ENCODE results near the gene SF3B3.

Gene SF3B3

GRCh38 chr16:70493802-70494201, 29.8 kb upstream of the SF3B3 start:
- DNase-seq (ENCODE audit: low read depth), result no peak
- TF ChIP-seq CTCF (IDR thresholded peaks at IDR 0.05; ENCODE audit: control insufficient read depth, extremely low read depth, insufficient read depth), result no peak
- no peak overlapping the region for H3K4me3 ChIP-seq (ENCODE audit: low read depth, low read length)

- no peak for TF ChIP-seq CTCF (IDR thresholded peaks at IDR 0.05; ENCODE audit: control insufficient read depth, extremely low read depth, insufficient read depth)
- H3K4me3 ChIP-seq (ENCODE audit: low read depth, low read length), result no peak overlapping the region
- no peak for DNase-seq (ENCODE audit: low read depth)
Measured at GRCh38 chr16:70494202-70494770, 29.3 kb upstream of the SF3B3 start.

GRCh38 chr16:70494777-70495176, 28.8 kb upstream of the SF3B3 start:
- TF ChIP-seq CTCF (IDR thresholded peaks at IDR 0.05; ENCODE audit: control insufficient read depth, extremely low read depth, insufficient read depth), result no peak
- DNase-seq (ENCODE audit: low read depth), result no peak
- no peak overlapping the region for H3K4me3 ChIP-seq (ENCODE audit: low read depth, low read length)

GRCh38 chr16:70495425-70496182, 28.0 kb upstream of the SF3B3 start:
- no peak for DNase-seq (ENCODE audit: low read depth)
- no peak for TF ChIP-seq CTCF (IDR thresholded peaks at IDR 0.05; ENCODE audit: control insufficient read depth, extremely low read depth, insufficient read depth)

GRCh38 chr16:70496513-70496912, 27.1 kb upstream of the SF3B3 start:
- DNase-seq (ENCODE audit: low read depth), result no peak
- no peak overlapping the region for H3K4me3 ChIP-seq (ENCODE audit: low read depth, low read length)
- TF ChIP-seq CTCF (IDR thresholded peaks at IDR 0.05; ENCODE audit: control insufficient read depth, extremely low read depth, insufficient read depth), result no peak

More at GRCh38 chr16:70495425-70496182, 28.0 kb upstream of the SF3B3 start:
- no peak overlapping the region for H3K4me3 ChIP-seq (ENCODE audit: low read depth, low read length)

- no peak for DNase-seq (ENCODE audit: low read depth)
- H3K4me3 ChIP-seq (ENCODE audit: low read depth, low read length), result no peak overlapping the region
- peak; percentile 11; the same call in 1 of the 2 replicates for TF ChIP-seq CTCF (IDR thresholded peaks at IDR 0.05; ENCODE audit: control insufficient read depth, extremely low read depth, insufficient read depth)
Measured at GRCh38 chr16:70508752-70509151, 14.9 kb upstream of the SF3B3 start.

All from LNCaP clone FGC (cell line).